Ovary (tissue), 9 donors: Measurements from ENCODE around the gene DEFB127. TPM values are rescaled to one million over a fixed set of nuclear protein-coding genes. Genes with fewer than 3 reads are reported as not detected.
"Not testable (repeated sequence)": the region's sequence is repeated elsewhere in the genome, so short reads cannot be mapped to it uniquely, and the experiment has no call there.

Experiments
- DNase-seq, 5 donors: peaks; one replicate each; pipeline ENCODE4 v3.0.0-alpha.2; 2019 to 2020
- H3K27ac ChIP-seq, 2 donors: fragments of 200-600 bp; one replicate each; pipeline versions ENCODE4 v1.5.1 to v1.8.0; 2019 to 2022
- H3K27me3 ChIP-seq: fragments of 200-600 bp; one replicate; pipeline ENCODE4 v1.8.0; 2022
- H3K36me3 ChIP-seq: fragments of 200-600 bp; sonication (generic); one replicate; pipeline ENCODE4 v1.5.1; 2019
- H3K4me1 ChIP-seq: one replicate; pipeline ENCODE4 v1.8.1; 2013; ENCODE audit warnings: mild to moderate bottlenecking, moderate library complexity; ENCODE audit not compliant: insufficient read depth
- H3K4me3 ChIP-seq: fragments of 200-600 bp; sonication (generic); one replicate; pipeline ENCODE4 v1.5.1; 2017
- H3K9me3 ChIP-seq, 2 donors: fragments of 200-600 bp in 1 of 2; sonication (generic) in 1 of 2; one replicate each; pipeline versions ENCODE4 v1.5.1 to v1.8.1; 2013 to 2019; ENCODE audit warnings: mild to moderate bottlenecking in 1 of 2, moderate library complexity in 1 of 2
- CTCF ChIP-seq, 3 donors: fragments of 450-650 bp in 2 of 3; fragments of 200-600 bp in 1 of 3; IDR thresholded peaks; one replicate each; pipeline versions ENCODE4 v1.5.1 to v1.8.0; 2016 to 2022; ENCODE audit warnings: antibody characterized with exemption in 3 of 3, mild to moderate bottlenecking in 1 of 3
- EP300 ChIP-seq: sonication (generic); formaldehyde crosslinking; IDR thresholded peaks from one replicate; pipeline ENCODE4 v1.6.1; 2017; ENCODE audit warnings: antibody characterized with exemption
- POLR2A ChIP-seq: fragments of 450-650 bp; IDR thresholded peaks from one replicate; pipeline ENCODE4 v1.6.1; 2017; ENCODE audit warnings: antibody characterized with exemption, mild to moderate bottlenecking, moderate library complexity
- WGBS, 3 donors: extraction: QIAGEN DNeasy Blood & Tissue Kit in 1 of 3; methylation state at CpG; one replicate each; pipeline versions ENCODE4 v1.1.5 to v1.1.7; 2013 to 2017; 5-methylcytosine and 5-hydroxymethylcytosine counted together
- intact Hi-C, 4 donors: fragments of 100-400 bp; cut with DNase I; formaldehyde crosslinking; loops; one replicate each; pipeline versions ENCODE4 v1.11.0 to v1.15.1; 2022 to 2023
- polyA plus RNA-seq, 2 donors: library from polyadenylated mRNA; stranded (reverse); fragments of 200-250 nt in 1 of 2; fragments of 350-450 nt in 1 of 2; fragmentation: Illumina TruSeq in 1 of 2; extraction: RNeasy Lipid Tissue Mini Kit (QIAGEN cat#74804) in 1 of 2; gene quantifications; one replicate each; pipeline ENCODE4 v1.2.3, GENCODE V29; 2013 to 2014
- total RNA-seq, 7 donors: library from RNA; depleted of rRNA in 2 of 7; stranded (reverse); fragments of >200 nt in 2 of 7; fragmentation: NEBNext Ultra II Directional in 3 of 7; extraction: Animal tissue kit (Norgen Biotek cat#: 25700) in 3 of 7; gene quantifications; one replicate each; pipeline versions ENCODE4 v1.1.0 to v1.2.4, GENCODE V29; 2016 to 2023
- donor health status: DM: no; HTN: no; CAD: no; lungs with moderate emphysema.
- donor health status: DM: no; HTN: no; CAD: no.
- donor health status: Bipolar disorder and iron deficiency.
- donor health status: DM: yes; HTN: yes; CAD: no.
- donor health status: DM: no; HTN: no; CAD: no.
- donor health status: DM: yes; HTN: yes; CAD: no.

The DEFB127 gene
- total and polyA plus RNA-seq, 9 donors: not detected

- Histone ChIP-seq H3K4me1 (no peaks in the 10 kb centered on the region), H3K9me3 (no peaks in the 10 kb centered on the region), H3K27ac (no peak overlapping the region), H3K4me3 (no peak overlapping the region), H3K27me3 (no peaks in the 10 kb centered on the region), H3K36me3 (no peaks in the 10 kb centered on the region)
- DNase-seq: no peak
- intact Hi-C loops: no loop called here
- TF ChIP-seq EP300 (no peak), CTCF (IDR thresholded peaks at IDR 0.05) (no peak), POLR2A (no peak)
- WGBS, 3 donors: 58 to 64% (median 63%) methylated on average over 4 of the region's 4 CpGs
Observed at GRCh38 chr20:199996-200395, 42.7 kb downstream of the DEFB127 start.

GRCh38 chr20:203630-204029, 46.4 kb downstream of the DEFB127 start:
- 65 to 78% (median 67%) methylated on average over 4 of the region's 4 CpGs for WGBS, 3 donors
- H3K9me3 ChIP-seq, H3K4me3 ChIP-seq, H3K27me3 ChIP-seq, H3K27ac ChIP-seq, H3K36me3 ChIP-seq, DNase-seq, intact Hi-C loops, H3K4me1 ChIP-seq: not testable (repeated sequence)

Other genes starting within 250 kb of the DEFB127 start
- not detected for gene DEFB125, start 69.8 kb upstream of the DEFB127 start, total RNA-seq
- not detected for gene DEFB125, start 69.8 kb upstream of the DEFB127 start, polyA plus RNA-seq
- gene DEFB126, start 14.9 kb upstream of the DEFB127 start, total RNA-seq: not detected
- not detected for gene DEFB126, start 14.9 kb upstream of the DEFB127 start, polyA plus RNA-seq
- gene DEFB128, start 32.3 kb downstream of the DEFB127 start, total RNA-seq: not detected
- gene DEFB128, start 32.3 kb downstream of the DEFB127 start, polyA plus RNA-seq: not detected
- not detected for gene DEFB129, start 69.8 kb downstream of the DEFB127 start, total RNA-seq
- gene DEFB129, start 69.8 kb downstream of the DEFB127 start, polyA plus RNA-seq: not detected
- not detected for gene DEFB132, start 100.3 kb downstream of the DEFB127 start, total RNA-seq
- gene DEFB132, start 100.3 kb downstream of the DEFB127 start, polyA plus RNA-seq: not detected
- gene C20orf96, start 133.3 kb downstream of the DEFB127 start, total RNA-seq: 10 to 100 TPM in 6 of 7 donors, 1 to 10 TPM in 1; 6.6 to 17.5 (median 11.7) TPM
- gene C20orf96, start 133.3 kb downstream of the DEFB127 start, polyA plus RNA-seq: 10 to 100 TPM; 11.7 to 14.7 TPM
- 10 to 100 TPM; 13.6 to 28.1 (median 23.1) TPM for gene ZCCHC3, start 140.1 kb downstream of the DEFB127 start, total RNA-seq
- gene ZCCHC3, start 140.1 kb downstream of the DEFB127 start, polyA plus RNA-seq: 10 to 100 TPM; 16.8 to 23.2 TPM
- gene SOX12, start 168.1 kb downstream of the DEFB127 start, total RNA-seq: 10 to 100 TPM in 5 of 7 donors, 1 to 10 TPM in 2; 4.8 to 34.1 (median 25.7) TPM
- gene SOX12, start 168.1 kb downstream of the DEFB127 start, polyA plus RNA-seq: 1 to 10 TPM; 4.1 to 8.7 TPM
- gene NRSN2, start 189.7 kb downstream of the DEFB127 start, total RNA-seq: 10 to 100 TPM; 20.5 to 77.9 (median 43.8) TPM
- gene NRSN2, start 189.7 kb downstream of the DEFB127 start, polyA plus RNA-seq: 10 to 100 TPM; 32.4 to 36.7 TPM
- gene TRIB3, start 223.3 kb downstream of the DEFB127 start, total RNA-seq: 10 to 100 TPM in 1 of 7 donors, 1 to 10 TPM in 6; 1.5 to 55.1 (median 4.9) TPM
- gene TRIB3, start 223.3 kb downstream of the DEFB127 start, polyA plus RNA-seq: 1 to 10 TPM; 2.3 to 2.7 TPM